Astrocyte of the spinal cord (primary cell): ENCODE data around the gene FYN.

Experiments used
- DNase-seq: peaks from one replicate; pipeline ENCODE4 v3.0.0; 2011; ENCODE audit warnings: low read depth, low spot score
- H3K4me3 ChIP-seq: 2 replicates; pipeline ENCODE4 v1.5.1; 2011; ENCODE audit warnings: low read depth, mild to moderate bottlenecking, low read length, moderate library complexity
- CTCF ChIP-seq: IDR thresholded peaks from 2 replicates; pipeline ENCODE4 v1.5.1; 2012; ENCODE audit warnings: low read depth, mild to moderate bottlenecking, low read length, inconsistent platforms
- in situ Hi-C: cut with HindIII; loops from 2 replicates; pipeline ENCODE4 v1.10.0; 2017; ENCODE audit warnings: low sequenced_read_pairs

Gene FYN

GRCh38 chr6:111865049-111865585 lies 8.1 kb downstream of the FYN start:
- in situ Hi-C loops = no loop called here
- no peak for DNase-seq
- no peak for TF ChIP-seq CTCF
- H3K4me3 ChIP-seq = no peak overlapping the region

GRCh38 chr6:111864138-111865048 lies 8.9 kb downstream of the FYN start:
- in situ Hi-C loops = no loop called here
- H3K4me3 ChIP-seq = no peak overlapping the region
- no peak for TF ChIP-seq CTCF
- no peak for DNase-seq

GRCh38 chr6:111862741-111863140 lies 10.5 kb downstream of the FYN start:
- DNase-seq = no peak
- TF ChIP-seq CTCF = no peak
- in situ Hi-C loops = no loop called here
- H3K4me3 ChIP-seq = no peak overlapping the region

GRCh38 chr6:111862314-111862713 lies 10.9 kb downstream of the FYN start:
- no peak overlapping the region for H3K4me3 ChIP-seq
- no peak for TF ChIP-seq CTCF
- in situ Hi-C loops = no loop called here
- DNase-seq = no peak

GRCh38 chr6:111861431-111861885 lies 11.8 kb downstream of the FYN start:
- H3K4me3 ChIP-seq = no peak overlapping the region
- in situ Hi-C loops = no loop called here

GRCh38 chr6:111858347-111858746 lies 14.9 kb downstream of the FYN start:
- no peak overlapping the region for H3K4me3 ChIP-seq
- TF ChIP-seq CTCF = no peak
- in situ Hi-C loops = no loop called here
- DNase-seq = no peak

More at GRCh38 chr6:111861431-111861885, 11.8 kb downstream of the FYN start:
- no peak for DNase-seq
- TF ChIP-seq CTCF = no peak
